ENCODE data around the gene MAD1L1. TPM values are rescaled to one million over a fixed set of nuclear protein-coding genes. Genes with fewer than 3 reads are reported as not detected.

MAD1L1 gene
- total and polyA plus RNA-seq, 2 donors (not counting 3 experiments of a cell fraction or from before 2014, with no cell fraction given): 34.1 to 42.3 TPM

- Histone ChIP-seq H3K4me2 (ENCODE audit: insufficient read depth, low read length) (no peak overlapping the region), H4K20me1 (replicated peaks; ENCODE audit: control insufficient read depth, extremely low read depth, insufficient read depth, low read length) (no peaks in the 10 kb centered on the region), H3K9me1 (replicated peaks; ENCODE audit: control insufficient read depth, extremely low read depth, insufficient read depth, low read length) (no peaks in the 10 kb centered on the region), H3K4me1 (ENCODE audit: control insufficient read depth, extremely low read depth, insufficient read depth, low read length) (no peaks in the 10 kb centered on the region), H3K9me3 (replicated peaks; ENCODE audit: control insufficient read depth, insufficient read depth, low read length) (no peaks in the 10 kb centered on the region), H3K4me3 (replicated peaks in 1 of 3; ENCODE audit: insufficient read depth in 1 of 3, low read depth in 1 of 3, low read length in 3 of 3) (no peak overlapping the region), H3K79me2 (ENCODE audit: control insufficient read depth, insufficient read depth, low read length) (no peaks in the 10 kb centered on the region), H3K27ac (ENCODE audit: insufficient read depth, low read depth, low read length) (no peak overlapping the region), H3K36me3 (ENCODE audit: control insufficient read depth in 2 of 2, extremely low read depth in 1 of 2, insufficient read depth in 2 of 2, low read length in 2 of 2) (no peaks in the 10 kb centered on the region), H2AFZ (ENCODE audit: low read depth, low read length) (no peak overlapping the region), H3K27me3 (ENCODE audit: control insufficient read depth in 2 of 2, insufficient read depth in 2 of 2, low read length in 2 of 2) (no peaks in the 10 kb centered on the region), H3K9ac (replicated peaks; ENCODE audit: extremely low read depth, insufficient read depth, low read length) (no peak overlapping the region)
- no TSS peak for BruUV-seq (replicated peaks)
- ChIA-PET CTCF (no interaction called here), POLR2A (no interaction called here)
- dilution Hi-C loops (cut with MboI; ENCODE audit: extremely low pct_ligation_motif_present, low sequenced_read_pairs) (no loop called here), intact Hi-C loops (cut with micrococcal nuclease) (no loop called here)
- no peak for FAIRE-seq
- no peak for DNase-seq (ENCODE audit: low read depth, low spot score)
- TF ChIP-seq POLR2A (IDR thresholded peaks at IDR 0.05; ENCODE audit: low read depth, low read length) (no peak), GATA2 (IDR thresholded peaks at IDR 0.05; ENCODE audit: insufficient read depth, insufficient read length, low read depth, low read length) (no peak), MAX (IDR thresholded peaks at IDR 0.05; ENCODE audit: insufficient read depth, insufficient read length) (no peak), MYC (IDR thresholded peaks at IDR 0.05; ENCODE audit: low read depth, low read length) (no peak)
Measured at GRCh38 chr7:1990001-1990670, 242.6 kb downstream of the MAD1L1 start.

GRCh38 chr7:1989049-1989860 lies 243.5 kb downstream of the MAD1L1 start:
- POLR2A ChIA-PET: no interaction called here
- no peak overlapping the region for H3K4me3 ChIP-seq (replicated peaks in 1 of 3; ENCODE audit: insufficient read depth in 1 of 3, low read depth in 1 of 3, low read length in 3 of 3)
- FAIRE-seq: no peak

More at GRCh38 chr7:1989049-1989860, 243.5 kb downstream of the MAD1L1 start:
- H3K27me3 ChIP-seq (ENCODE audit: control insufficient read depth in 2 of 2, insufficient read depth in 2 of 2, low read length in 2 of 2): no peaks in the 10 kb centered on the region
- H3K36me3 ChIP-seq (ENCODE audit: control insufficient read depth in 2 of 2, extremely low read depth in 1 of 2, insufficient read depth in 2 of 2, low read length in 2 of 2): no peaks in the 10 kb centered on the region
- no peaks in the 10 kb centered on the region for H3K79me2 ChIP-seq (ENCODE audit: control insufficient read depth, insufficient read depth, low read length)
- H3K9me3 ChIP-seq (replicated peaks; ENCODE audit: control insufficient read depth, insufficient read depth, low read length): no peaks in the 10 kb centered on the region
- no peak for DNase-seq (ENCODE audit: low read depth, low spot score)
- CTCF ChIA-PET: no interaction called here
- dilution Hi-C loops (cut with MboI; ENCODE audit: extremely low pct_ligation_motif_present, low sequenced_read_pairs): no loop called here
- TF ChIP-seq FOS (IDR thresholded peaks at IDR 0.05; ENCODE audit: borderline replicate concordance, insufficient read depth, low read length) (no peak), EZH2 (IDR thresholded peaks at IDR 0.05; ENCODE audit: borderline replicate concordance, low read depth, low read length, severe bottlenecking) (no peak), JUN (IDR thresholded peaks at IDR 0.05; ENCODE audit: borderline replicate concordance, insufficient read depth, insufficient read length, low read depth) (no peak), POLR2AphosphoS5 (IDR thresholded peaks at IDR 0.05; ENCODE audit: insufficient read depth, low read depth, low read length) (no peak)
- no peak overlapping the region for H3K4me2 ChIP-seq (ENCODE audit: insufficient read depth, low read length)
- no peaks in the 10 kb centered on the region for H4K20me1 ChIP-seq (replicated peaks; ENCODE audit: control insufficient read depth, extremely low read depth, insufficient read depth, low read length)
- no peak overlapping the region for H3K9ac ChIP-seq (replicated peaks; ENCODE audit: extremely low read depth, insufficient read depth, low read length)
- H3K27ac ChIP-seq (ENCODE audit: insufficient read depth, low read depth, low read length): no peak overlapping the region
- H3K9me1 ChIP-seq (replicated peaks; ENCODE audit: control insufficient read depth, extremely low read depth, insufficient read depth, low read length): no peaks in the 10 kb centered on the region
- H2AFZ ChIP-seq (ENCODE audit: low read depth, low read length): no peak overlapping the region
- intact Hi-C loops (cut with micrococcal nuclease): no loop called here
- H3K4me1 ChIP-seq (ENCODE audit: control insufficient read depth, extremely low read depth, insufficient read depth, low read length): no peaks in the 10 kb centered on the region
- no TSS peak for BruUV-seq (replicated peaks)
